SU-DHL-6 (cell line): Measurements from ENCODE around the gene AGPAT4.

Experiments
- EZH2phosphoT487 ChIP-seq: fragments of 200-600 bp; sonication (generic), shearing (Covaris generic); conservative IDR thresholded peaks from 2 replicates; pipeline ENCODE4 v1.6.1; 2018; ENCODE audit warnings: mild to moderate bottlenecking, antibody characterized with exemption, low read length, moderate library complexity, mixed read lengths
- TF ChIP-seq, protein P1 (sequence below): fragments of 200-600 bp; sonication (generic); IDR thresholded peaks from one replicate; pipeline ENCODE4 v1.5.1; 2017; ENCODE audit warnings: antibody characterized with exemption, mild to moderate bottlenecking, low read length, moderate library complexity; ENCODE audit not compliant: insufficient read depth, poor library complexity, severe bottlenecking

DNA sequence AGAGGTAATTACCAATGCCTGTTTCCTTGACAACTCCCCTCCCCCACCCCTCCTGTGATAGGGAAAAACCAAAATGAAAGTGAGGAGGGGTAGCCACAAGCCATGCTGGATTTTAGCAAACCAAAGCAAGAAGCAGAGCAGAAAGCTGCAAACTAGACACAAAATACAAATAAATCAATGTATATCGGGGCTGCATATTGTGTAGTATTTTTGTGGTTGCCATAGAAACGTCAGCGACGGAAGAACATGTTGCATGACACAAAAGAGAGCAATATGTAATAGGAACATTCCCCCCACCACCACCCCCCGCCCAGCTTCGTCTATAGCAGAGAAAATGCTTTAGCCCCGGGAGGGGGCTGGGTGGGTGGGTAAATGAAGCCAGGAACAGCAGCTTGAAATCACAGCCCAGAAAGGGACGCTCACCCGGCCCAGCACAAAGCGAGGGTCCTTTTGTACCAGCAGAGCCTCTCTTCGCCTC, 548 bp downstream of the AGPAT4 start:
- TF ChIP-seq, protein P1, sequence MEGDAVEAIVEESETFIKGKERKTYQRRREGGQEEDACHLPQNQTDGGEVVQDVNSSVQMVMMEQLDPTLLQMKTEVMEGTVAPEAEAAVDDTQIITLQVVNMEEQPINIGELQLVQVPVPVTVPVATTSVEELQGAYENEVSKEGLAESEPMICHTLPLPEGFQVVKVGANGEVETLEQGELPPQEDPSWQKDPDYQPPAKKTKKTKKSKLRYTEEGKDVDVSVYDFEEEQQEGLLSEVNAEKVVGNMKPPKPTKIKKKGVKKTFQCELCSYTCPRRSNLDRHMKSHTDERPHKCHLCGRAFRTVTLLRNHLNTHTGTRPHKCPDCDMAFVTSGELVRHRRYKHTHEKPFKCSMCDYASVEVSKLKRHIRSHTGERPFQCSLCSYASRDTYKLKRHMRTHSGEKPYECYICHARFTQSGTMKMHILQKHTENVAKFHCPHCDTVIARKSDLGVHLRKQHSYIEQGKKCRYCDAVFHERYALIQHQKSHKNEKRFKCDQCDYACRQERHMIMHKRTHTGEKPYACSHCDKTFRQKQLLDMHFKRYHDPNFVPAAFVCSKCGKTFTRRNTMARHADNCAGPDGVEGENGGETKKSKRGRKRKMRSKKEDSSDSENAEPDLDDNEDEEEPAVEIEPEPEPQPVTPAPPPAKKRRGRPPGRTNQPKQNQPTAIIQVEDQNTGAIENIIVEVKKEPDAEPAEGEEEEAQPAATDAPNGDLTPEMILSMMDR: no peak
- TF ChIP-seq EZH2phosphoT487: no peak
